Caco-2 (cell line): ENCODE data around the gene SMCO2. TPM values are rescaled to one million over a fixed set of nuclear protein-coding genes. Genes with fewer than 3 reads are reported as not detected.

Experiments
- BruUV-seq: library from RNA; stranded (reverse); fragments of 400-500 nt; replicated peaks from 2 replicates; lab custom pipeline; 2021; lab: Mats Ljungman, UMichigan
- CTCF ChIA-PET: fragments of 300-600 bp; sonication (Branson Sonifier 250); formaldehyde crosslinking; loops from one replicate; lab custom pipeline; 2022; ENCODE audit warnings: antibody characterized with exemption; lab: Charles Lee
- POLR2A ChIA-PET: fragments of 300-600 bp; sonication (Branson Sonifier 250); formaldehyde crosslinking; loops from one replicate; lab custom pipeline; 2022; ENCODE audit warnings: antibody characterized with exemption; lab: Charles Lee
- DNase-seq, 2 experiments: peaks; one replicate each; pipeline versions ENCODE4 v3.0.0 to v3.0.0-alpha.2; 2020 to 2022
- H3K27me3 ChIP-seq: replicated peaks from 2 replicates; pipeline ENCODE4 v1.6.0; 2011; ENCODE audit warnings: low read length; ENCODE audit not compliant: control insufficient read depth, insufficient read depth
- H3K36me3 ChIP-seq: 2 replicates; pipeline ENCODE4 v1.5.1; 2011; ENCODE audit warnings: low read length; ENCODE audit not compliant: control insufficient read depth, insufficient read depth
- H3K4me1 ChIP-seq: fragments of 250-450 bp; sonication (Bioruptor Pico); 2 replicates; pipeline ENCODE4 v1.5.1; 2020; ENCODE audit warnings: mild to moderate bottlenecking
- H3K4me3 ChIP-seq: 2 replicates; pipeline ENCODE4 v1.5.1; 2011; ENCODE audit warnings: low read depth, mild to moderate bottlenecking, control low read depth, low read length
- H3K9me3 ChIP-seq: fragments of 250-450 bp; sonication (Bioruptor Pico); 2 replicates; pipeline ENCODE4 v1.5.1; 2020; ENCODE audit warnings: mild to moderate bottlenecking, moderate library complexity
- H3K27ac Mint-ChIP-seq: one replicate; pipeline ENCODE4 v1.8.0; 2022; ENCODE audit warnings: mixed read lengths; ENCODE audit not compliant: unreplicated experiment
- H3K27me3 Mint-ChIP-seq: one replicate; pipeline ENCODE4 v1.8.0; 2022; ENCODE audit warnings: mixed read lengths; ENCODE audit not compliant: insufficient read depth, unreplicated experiment
- H3K36me3 Mint-ChIP-seq: one replicate; pipeline ENCODE4 v1.8.0; 2022; ENCODE audit warnings: mild to moderate bottlenecking, mixed read lengths; ENCODE audit not compliant: insufficient read depth, unreplicated experiment
- H3K4me1 Mint-ChIP-seq: one replicate; pipeline ENCODE4 v1.8.0; 2022; ENCODE audit warnings: low read depth, mixed read lengths; ENCODE audit not compliant: unreplicated experiment
- H3K4me3 Mint-ChIP-seq: one replicate; pipeline ENCODE4 v1.8.0; 2022; ENCODE audit warnings: mild to moderate bottlenecking, moderate library complexity, mixed read lengths; ENCODE audit not compliant: unreplicated experiment
- H3K9me3 Mint-ChIP-seq: one replicate; pipeline ENCODE4 v1.8.0; 2022; ENCODE audit warnings: mixed read lengths; ENCODE audit not compliant: unreplicated experiment
- CTCF ChIP-seq, 2 experiments: fragments of 200-600 bp in 1 of 2; IDR thresholded peaks; 1 replicate in 1 of 2; 2 replicates in 1 of 2; pipeline versions ENCODE4 v1.5.1 to v1.8.0; 2011 to 2022; ENCODE audit warnings: antibody characterized with exemption in 1 of 2, control low read depth in 1 of 2, inconsistent platforms in 1 of 2, low read depth in 1 of 2, low read length in 1 of 2, mild to moderate bottlenecking in 1 of 2, moderate library complexity in 1 of 2; ENCODE audit not compliant: insufficient read depth in 1 of 2, severe bottlenecking in 1 of 2, unreplicated experiment in 1 of 2
- intact Hi-C: fragments of 100-400 bp; cut with micrococcal nuclease; formaldehyde crosslinking; loops from one replicate; pipeline ENCODE4 v1.10.0; 2022; ENCODE audit not compliant: unreplicated experiment
- total RNA-seq: library from RNA; stranded (reverse); gene quantifications from 2 replicates; pipeline ENCODE4 v1.2.3, GENCODE V29; 2022

Gene SMCO2
- total RNA-seq, 1 experiment from 2014 or later = 0.93 TPM

DNA sequence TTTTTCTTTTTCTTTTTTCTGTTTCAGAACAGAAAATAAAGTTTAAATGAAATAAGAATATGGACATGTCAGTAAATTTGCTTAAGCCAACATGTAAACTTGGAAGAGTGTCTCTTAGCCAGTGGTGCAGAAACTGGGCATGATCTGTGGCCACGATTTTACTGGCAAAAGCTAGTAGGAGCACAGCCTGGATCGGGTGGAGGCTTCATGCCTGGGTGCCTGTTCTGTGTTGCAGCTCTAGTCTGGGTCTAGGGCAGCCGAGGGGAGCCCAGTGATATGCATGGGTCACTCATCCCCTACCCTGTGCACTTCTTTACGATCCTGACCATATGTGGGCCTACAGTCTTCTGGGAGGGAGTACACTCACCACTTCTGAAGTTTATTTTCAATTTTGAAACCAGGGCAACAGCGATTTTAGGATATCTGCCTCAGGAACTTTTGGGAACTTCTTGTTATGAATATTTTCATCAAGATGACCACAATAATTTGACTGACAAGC is 45.6 kb upstream of the SMCO2 start:
- H3K27me3 ChIP-seq = no peaks in the 10 kb centered on the region
- H3K4me1 ChIP-seq = no peaks in the 10 kb centered on the region
- Mint-ChIP-seq H3K4me3 (no peak overlapping the region), H3K27me3 (no peaks in the 10 kb centered on the region), H3K9me3 (peaks cover 6% of the 10 kb centered on the region), H3K36me3 (peaks cover 33% of the 10 kb centered on the region), H3K27ac (no peak overlapping the region), H3K4me1 (no peaks in the 10 kb centered on the region)
- no peak overlapping the region for H3K4me3 ChIP-seq
- no TSS peak for BruUV-seq
- TF ChIP-seq CTCF (IDR thresholded peaks at IDR 0.05; ENCODE audit: insufficient read depth in 1 of 2, low read depth in 1 of 2, low read length in 1 of 2, severe bottlenecking in 1 of 2, unreplicated experiment in 1 of 2) = no peak
- ChIA-PET CTCF (no interaction called here), POLR2A (no interaction called here)
- intact Hi-C loops = no loop called here
- H3K9me3 ChIP-seq = no peaks in the 10 kb centered on the region
- no peak for DNase-seq
- H3K36me3 ChIP-seq = no peaks in the 10 kb centered on the region; the same call in 1 of the 2 replicates

DNA sequence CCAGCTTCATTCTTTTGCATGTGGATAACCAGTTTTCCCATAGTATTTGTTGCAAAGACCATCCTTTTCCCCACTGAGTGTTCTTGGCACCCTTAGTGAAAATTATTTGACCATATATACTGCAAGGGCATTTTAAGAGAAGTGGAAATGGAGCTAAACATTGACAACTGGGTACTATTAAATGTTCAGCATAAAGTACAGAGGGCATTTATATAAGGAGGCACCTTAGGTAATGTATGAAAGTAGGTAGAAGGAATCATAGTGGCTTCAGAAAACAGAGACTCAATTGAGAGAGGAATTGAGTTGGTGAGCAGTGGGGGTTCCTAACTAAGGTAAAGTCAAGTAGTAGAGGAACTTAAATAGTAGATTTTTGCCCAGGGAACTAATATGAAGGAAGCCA is 34.5 kb upstream of the SMCO2 start:
- Histone ChIP-seq H3K36me3 (no peaks in the 10 kb centered on the region), H3K4me3 (no peak overlapping the region), H3K9me3 (no peaks in the 10 kb centered on the region), H3K4me1 (no peaks in the 10 kb centered on the region), H3K27me3 (no peaks in the 10 kb centered on the region)
- Mint-ChIP-seq H3K9me3 (peaks cover 13% of the 10 kb centered on the region), H3K4me3 (no peak overlapping the region), H3K27me3 (no peaks in the 10 kb centered on the region), H3K36me3 (no peaks in the 10 kb centered on the region), H3K27ac (no peak overlapping the region), H3K4me1 (peaks cover 12% of the 10 kb centered on the region)
- POLR2A ChIA-PET = no interaction called here
- no peak for TF ChIP-seq CTCF (IDR thresholded peaks at IDR 0.05; ENCODE audit: insufficient read depth in 1 of 2, low read depth in 1 of 2, low read length in 1 of 2, severe bottlenecking in 1 of 2, unreplicated experiment in 1 of 2)
- DNase-seq = no peak
- CTCF ChIA-PET = no interaction called here
- intact Hi-C loops = no loop called here
- no TSS peak for BruUV-seq

DNA sequence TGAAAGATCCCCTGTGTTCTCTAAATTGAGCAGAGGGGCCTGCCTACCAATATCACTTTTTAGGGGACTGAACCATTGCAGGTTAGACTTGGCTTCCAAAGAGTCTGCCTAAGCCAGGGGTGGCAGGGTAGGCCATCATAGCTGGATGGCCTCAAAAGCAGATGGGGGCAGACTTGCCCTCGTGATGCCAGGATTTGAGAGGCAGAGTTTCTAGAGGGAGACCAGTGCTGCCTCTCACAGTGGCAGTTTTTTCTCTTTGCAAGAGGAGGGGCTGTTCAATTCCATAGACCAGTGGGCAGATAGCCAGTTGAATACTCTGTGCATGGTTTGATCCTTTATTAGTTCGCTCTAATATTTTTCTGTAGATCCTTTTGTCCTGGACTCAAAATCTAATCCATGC is 23.8 kb upstream of the SMCO2 start:
- no peak for TF ChIP-seq CTCF (IDR thresholded peaks at IDR 0.05; ENCODE audit: insufficient read depth in 1 of 2, low read depth in 1 of 2, low read length in 1 of 2, severe bottlenecking in 1 of 2, unreplicated experiment in 1 of 2)
- Histone ChIP-seq H3K27me3 (no peaks in the 10 kb centered on the region), H3K4me1 (0 out of 2 replicates have a peak, but pooled peaks cover 3% of the 10 kb centered on the region), H3K9me3 (no peaks in the 10 kb centered on the region), H3K36me3 (no peaks in the 10 kb centered on the region), H3K4me3 (no peak overlapping the region)
- H3K9me3 Mint-ChIP-seq = no peaks in the 10 kb centered on the region
- no TSS peak for BruUV-seq
- no peak overlapping the region for H3K4me3 Mint-ChIP-seq
- intact Hi-C loops = loop anchor here (5.0 kb wide), 1 partner anchor 100 kb away; the partner anchor contains the start of gene PPFIBP1
- CTCF ChIA-PET = no interaction called here
- POLR2A ChIA-PET = no interaction called here
- H3K4me1 Mint-ChIP-seq = peaks cover 14% of the 10 kb centered on the region
- no peaks in the 10 kb centered on the region for H3K27me3 Mint-ChIP-seq
- DNase-seq = no peak
- peaks cover 18% of the 10 kb centered on the region for H3K36me3 Mint-ChIP-seq
- no peak overlapping the region for H3K27ac Mint-ChIP-seq
